ENCODE measurements around the gene PIK3R1. TPM values are rescaled to one million over a fixed set of nuclear protein-coding genes. Genes with fewer than 3 reads are reported as not detected.

PIK3R1 gene
- total RNA-seq, 2 donors from 2014 or later, result 81.8 to 91.5 TPM

- no peak overlapping the region for H3K27ac ChIP-seq
- H3K27me3 ChIP-seq (replicated peaks; ENCODE audit: insufficient read depth), result no peaks in the 10 kb centered on the region
- H3K4me3 ChIP-seq, result no peak overlapping the region
- peaks cover 45 to 72% of the 10 kb centered on the region in 2 donors for H3K4me1 ChIP-seq (ENCODE audit: control insufficient read depth in 1 of 2, low read depth in 2 of 2)
- DNase-seq (ENCODE audit: low spot score) (no peak), ATAC-seq (ENCODE audit: insufficient number of reproducible peaks, low FRiP score, low read depth) (no peak)
- TF ChIP-seq CTCF (IDR thresholded peaks at IDR 0.05), result no peak
- peaks cover 14% of the 10 kb centered on the region for H3K36me3 ChIP-seq
- no peaks in the 10 kb centered on the region for H3K9me3 ChIP-seq
Observed at GRCh38 chr5:68222824-68223354, 7.3 kb downstream of the PIK3R1 start.

GRCh38 chr5:68223904-68224303 is 8.3 kb downstream of the PIK3R1 start:
- no peaks in the 10 kb centered on the region for H3K27me3 ChIP-seq (replicated peaks; ENCODE audit: insufficient read depth)
- no peak for TF ChIP-seq CTCF (IDR thresholded peaks at IDR 0.05)
- no peak overlapping the region for H3K4me3 ChIP-seq
- H3K27ac ChIP-seq, result no peak overlapping the region
- DNase-seq (ENCODE audit: low spot score), result no peak
- no peaks in the 10 kb centered on the region for H3K9me3 ChIP-seq
- no peak for ATAC-seq (ENCODE audit: insufficient number of reproducible peaks, low FRiP score, low read depth)
- peaks cover 39 to 65% of the 10 kb centered on the region in 2 donors for H3K4me1 ChIP-seq (ENCODE audit: control insufficient read depth in 1 of 2, low read depth in 2 of 2)
- H3K36me3 ChIP-seq, result peaks cover 14% of the 10 kb centered on the region

- Histone ChIP-seq H3K9me3 (no peaks in the 10 kb centered on the region), H3K27ac (no peak overlapping the region), H3K36me3 (peaks cover 14% of the 10 kb centered on the region), H3K4me1 (ENCODE audit: control insufficient read depth in 1 of 2, low read depth in 2 of 2) (peaks cover 39 to 65% of the 10 kb centered on the region in 2 donors), H3K27me3 (replicated peaks; ENCODE audit: insufficient read depth) (no peaks in the 10 kb centered on the region), H3K4me3 (peak overlapping the region; percentile 9)
- ATAC-seq (ENCODE audit: insufficient number of reproducible peaks, low FRiP score, low read depth) (no peak), DNase-seq (ENCODE audit: low spot score) (no peak)
- no peak for TF ChIP-seq CTCF (IDR thresholded peaks at IDR 0.05)
Observed at GRCh38 chr5:68224509-68225187, 9.1 kb downstream of the PIK3R1 start.

- H3K9me3 ChIP-seq, result no peaks in the 10 kb centered on the region
- H3K27me3 ChIP-seq (replicated peaks; ENCODE audit: insufficient read depth), result no peaks in the 10 kb centered on the region
- ATAC-seq (ENCODE audit: insufficient number of reproducible peaks, low FRiP score, low read depth), result no peak
- no peak overlapping the region for H3K27ac ChIP-seq
- TF ChIP-seq CTCF (IDR thresholded peaks at IDR 0.05), result no peak
- peak; percentile 37 for DNase-seq (ENCODE audit: low spot score)
- peak overlapping the region; percentile 9 for H3K4me3 ChIP-seq
- H3K36me3 ChIP-seq, result peaks cover 14% of the 10 kb centered on the region
- peaks cover 39 to 67% of the 10 kb centered on the region in 2 donors for H3K4me1 ChIP-seq (ENCODE audit: control insufficient read depth in 1 of 2, low read depth in 2 of 2)
Observed at GRCh38 chr5:68225188-68225910, 9.8 kb downstream of the PIK3R1 start.

- H3K27ac ChIP-seq, result no peak overlapping the region
- peaks cover 9% of the 10 kb centered on the region for H3K36me3 ChIP-seq
- no peak for TF ChIP-seq CTCF (IDR thresholded peaks at IDR 0.05)
- peaks cover 42 to 69% of the 10 kb centered on the region in 2 donors for H3K4me1 ChIP-seq (ENCODE audit: control insufficient read depth in 1 of 2, low read depth in 2 of 2)
- no peak overlapping the region for H3K4me3 ChIP-seq
- H3K9me3 ChIP-seq, result no peaks in the 10 kb centered on the region
- DNase-seq (ENCODE audit: low spot score), result no peak
- no peaks in the 10 kb centered on the region for H3K27me3 ChIP-seq (replicated peaks; ENCODE audit: insufficient read depth)
- no peak for ATAC-seq (ENCODE audit: insufficient number of reproducible peaks, low FRiP score, low read depth)
Observed at GRCh38 chr5:68225911-68226545, 10.5 kb downstream of the PIK3R1 start.

All from thoracic aorta (tissue), 2 donors.